Activated CD8-positive, alpha-beta T cell treated with anti-CD3 and anti-CD28 coated beads for 36 hours (primary cell): ENCODE data around the gene PPM1L. TPM values are rescaled to one million over a fixed set of nuclear protein-coding genes. Genes with fewer than 3 reads are reported as not detected.

Experiments
- ATAC-seq: fragments of 200-7000 bp; cut with Tn5 transposase; one replicate; pipeline ENCODE4 v1.10.0; 2021; ENCODE audit warnings: mild to moderate bottlenecking, moderate library complexity
- CTCF ChIA-PET: fragments of 350-600 bp; sonication (Branson Sonifier 250); formaldehyde crosslinking; loops from one replicate; lab custom pipeline; 2021; ENCODE audit warnings: antibody characterized with exemption; lab: Charles Lee
- POLR2A ChIA-PET: fragments of 350-600 bp; sonication (Branson Sonifier 250); formaldehyde crosslinking; loops from one replicate; lab custom pipeline; 2021; ENCODE audit warnings: antibody characterized with exemption; lab: Charles Lee
- DNase-seq: peaks from one replicate; pipeline ENCODE4 v3.0.0-alpha.2; 2020
- H3K27ac Mint-ChIP-seq: one replicate; pipeline ENCODE4 v1.8.0; 2021; ENCODE audit warnings: mild to moderate bottlenecking, mixed read lengths
- H3K27me3 Mint-ChIP-seq: one replicate; pipeline ENCODE4 v1.8.0; 2021; ENCODE audit warnings: mixed read lengths
- H3K36me3 Mint-ChIP-seq: one replicate; pipeline ENCODE4 v1.8.0; 2021; ENCODE audit warnings: low read depth, mixed read lengths
- H3K4me1 Mint-ChIP-seq: one replicate; pipeline ENCODE4 v1.8.0; 2021; ENCODE audit warnings: low read depth, mixed read lengths
- H3K4me3 Mint-ChIP-seq: one replicate; pipeline ENCODE4 v1.8.0; 2021; ENCODE audit warnings: mild to moderate bottlenecking, moderate library complexity, mixed read lengths
- H3K9me3 Mint-ChIP-seq: one replicate; pipeline ENCODE4 v1.8.0; 2021; ENCODE audit warnings: mixed read lengths
- CTCF ChIP-seq: fragments of 200-600 bp; IDR thresholded peaks from one replicate; pipeline ENCODE4 v1.8.0; 2022; ENCODE audit warnings: antibody characterized with exemption, mild to moderate bottlenecking
- intact Hi-C: fragments of 100-400 bp; cut with micrococcal nuclease; formaldehyde crosslinking; loops from one replicate; pipeline ENCODE4 v1.10.0; 2022
- total RNA-seq, 2 experiments: library from RNA; stranded (reverse); gene quantifications; one replicate each; pipeline ENCODE4 v1.2.3, GENCODE V29; 2021

Gene PPM1L
- total RNA-seq, 2 experiments from 2014 or later = 2.6 to 2.7 TPM

GRCh38 chr3:160986069-160986468, 230.0 kb downstream of the PPM1L start:
- no peak for DNase-seq
- ChIA-PET CTCF (interaction anchor here (0.7 kb wide), 1 partner anchor 227 kb away, joined by 3 read pairs; no protein-coding TSS in a partner anchor), POLR2A (no interaction called here)
- Mint-ChIP-seq H3K27ac (no peak overlapping the region), H3K4me1 (peaks cover 10% of the 10 kb centered on the region), H3K27me3 (no peaks in the 10 kb centered on the region), H3K36me3 (peaks cover 3% of the 10 kb centered on the region), H3K4me3 (no peak overlapping the region), H3K9me3 (peaks cover 9% of the 10 kb centered on the region)
- ATAC-seq = no peak
- TF ChIP-seq CTCF = no peak
- intact Hi-C loops = no loop called here

- intact Hi-C loops = no loop called here
- ATAC-seq (no peak), DNase-seq (no peak)
- H3K4me3 Mint-ChIP-seq = no peak overlapping the region
- no peaks in the 10 kb centered on the region for H3K27me3 Mint-ChIP-seq
- H3K4me1 Mint-ChIP-seq = no peaks in the 10 kb centered on the region
- no peak for TF ChIP-seq CTCF
- H3K36me3 Mint-ChIP-seq = no peaks in the 10 kb centered on the region
- H3K27ac Mint-ChIP-seq = no peak overlapping the region
- peaks cover 6% of the 10 kb centered on the region for H3K9me3 Mint-ChIP-seq
- CTCF ChIA-PET = no interaction called here
- POLR2A ChIA-PET = no interaction called here
Observed at GRCh38 chr3:160987982-160988964, 232.2 kb downstream of the PPM1L start.

GRCh38 chr3:160990446-160990845, 234.4 kb downstream of the PPM1L start:
- H3K4me3 Mint-ChIP-seq = no peak overlapping the region
- H3K9me3 Mint-ChIP-seq = no peaks in the 10 kb centered on the region
- ChIA-PET CTCF (no interaction called here), POLR2A (no interaction called here)
- no peak for ATAC-seq
- DNase-seq = no peak
- H3K4me1 Mint-ChIP-seq = no peaks in the 10 kb centered on the region
- intact Hi-C loops = no loop called here
- TF ChIP-seq CTCF = no peak
- H3K27me3 Mint-ChIP-seq = no peaks in the 10 kb centered on the region
- no peak overlapping the region for H3K27ac Mint-ChIP-seq
- no peaks in the 10 kb centered on the region for H3K36me3 Mint-ChIP-seq

GRCh38 chr3:160992712-160993111, 236.7 kb downstream of the PPM1L start:
- Mint-ChIP-seq H3K27me3 (no peaks in the 10 kb centered on the region), H3K4me3 (no peak overlapping the region), H3K4me1 (no peaks in the 10 kb centered on the region), H3K9me3 (no peaks in the 10 kb centered on the region), H3K36me3 (no peaks in the 10 kb centered on the region), H3K27ac (no peak overlapping the region)
- CTCF ChIA-PET = interaction anchor here (0.8 to 1.2 kb wide), 4 partner anchors 15 to 416 kb away, joined by 3 to 4 read pairs (median 3); no protein-coding TSS in a partner anchor
- POLR2A ChIA-PET = no interaction called here
- no peak for DNase-seq
- no peak for TF ChIP-seq CTCF
- ATAC-seq = no peak
- intact Hi-C loops = no loop called here

- no peak for DNase-seq
- TF ChIP-seq CTCF = no peak
- ChIA-PET POLR2A (no interaction called here), CTCF (no interaction called here)
- no peak overlapping the region for H3K4me3 Mint-ChIP-seq
- H3K4me1 Mint-ChIP-seq = peaks cover 8% of the 10 kb centered on the region
- ATAC-seq = no peak
- H3K9me3 Mint-ChIP-seq = peaks cover 2% of the 10 kb centered on the region
- H3K27ac Mint-ChIP-seq = no peak overlapping the region
- no peaks in the 10 kb centered on the region for H3K27me3 Mint-ChIP-seq
- no peaks in the 10 kb centered on the region for H3K36me3 Mint-ChIP-seq
- intact Hi-C loops = no loop called here
Observed at GRCh38 chr3:160996811-160997210, 240.8 kb downstream of the PPM1L start.
